HUDEP-2 (cell line): ENCODE measurements around the gene CENPX.
A peak's percentile ranks its signal among the peaks of the same experiment; 100 is the strongest.
"Not testable (repeated sequence)": the region's sequence is repeated elsewhere in the genome, so short reads cannot be mapped to it uniquely, and the experiment has no call there.

Source experiments
- DNase-seq, 76 experiments: peaks; one replicate each; lab custom pipeline; 2025; ENCODE audit not compliant: unreplicated experiment in 76 of 76; lab: John Stamatoyannopoulos, UW

CENPX gene

DNA sequence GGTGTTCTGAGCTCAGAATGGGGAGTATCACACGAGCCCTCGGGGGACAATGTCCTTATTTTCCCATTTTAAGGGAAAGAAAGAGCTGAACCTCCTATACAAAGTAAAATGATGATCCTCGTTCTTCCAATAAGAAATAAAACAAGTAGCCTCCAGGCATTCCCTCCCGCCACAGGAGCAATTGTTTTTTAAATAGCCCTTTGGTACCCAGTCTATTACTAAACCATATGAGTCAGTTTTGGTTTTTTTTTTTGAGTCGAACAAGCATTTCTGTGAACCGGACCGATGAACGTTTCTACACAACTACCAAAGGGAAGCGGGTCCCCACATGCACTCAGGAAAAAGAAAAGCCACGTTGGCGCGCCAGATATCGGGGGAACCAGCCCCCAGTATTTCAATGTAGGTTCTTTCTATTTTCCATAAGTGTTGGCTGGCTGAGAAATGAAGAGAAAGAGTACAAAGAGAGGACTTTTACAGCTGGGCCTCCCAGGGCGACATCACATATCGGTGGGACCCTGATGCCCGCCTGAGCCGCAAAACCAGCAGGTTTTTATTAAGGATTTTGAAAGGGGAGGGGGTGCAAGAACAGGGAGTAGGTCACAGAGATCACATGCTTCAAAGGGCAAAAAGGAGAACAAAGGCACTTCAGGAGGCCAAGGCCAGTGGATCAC is 18.6 kb upstream of the CENPX start:
- DNase-seq, result no peak

DNA sequence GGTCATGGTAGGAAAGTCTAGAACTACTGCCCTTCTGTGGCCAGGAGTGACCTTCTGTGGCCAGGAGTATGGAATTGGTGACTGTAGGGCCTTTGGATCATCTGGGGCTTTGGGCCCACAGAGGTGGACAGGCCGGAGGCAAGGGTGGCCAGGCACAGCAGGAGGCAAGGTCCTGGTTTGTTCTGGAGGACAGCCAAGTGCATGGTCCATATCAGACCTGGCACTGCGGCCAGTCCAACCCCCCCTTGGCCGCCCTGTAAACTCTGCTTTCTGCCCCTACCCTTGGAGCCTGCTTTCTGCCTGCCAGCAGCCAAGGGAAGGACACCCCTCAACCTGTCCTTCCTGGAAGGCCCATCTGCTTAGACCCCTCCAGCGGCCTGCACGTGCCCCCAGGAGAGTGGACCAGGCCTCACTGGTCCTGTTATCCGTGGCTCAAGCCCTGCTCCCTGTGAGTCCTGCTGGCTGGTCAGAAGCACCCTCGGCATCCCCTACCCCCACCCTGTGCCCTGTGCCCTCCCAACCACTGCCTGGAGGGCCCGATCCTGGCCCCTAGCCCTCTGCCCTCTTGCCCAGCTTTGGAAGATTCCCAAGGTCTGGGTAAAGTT is 17.1 kb upstream of the CENPX start:
- DNase-seq, result no peak

DNA sequence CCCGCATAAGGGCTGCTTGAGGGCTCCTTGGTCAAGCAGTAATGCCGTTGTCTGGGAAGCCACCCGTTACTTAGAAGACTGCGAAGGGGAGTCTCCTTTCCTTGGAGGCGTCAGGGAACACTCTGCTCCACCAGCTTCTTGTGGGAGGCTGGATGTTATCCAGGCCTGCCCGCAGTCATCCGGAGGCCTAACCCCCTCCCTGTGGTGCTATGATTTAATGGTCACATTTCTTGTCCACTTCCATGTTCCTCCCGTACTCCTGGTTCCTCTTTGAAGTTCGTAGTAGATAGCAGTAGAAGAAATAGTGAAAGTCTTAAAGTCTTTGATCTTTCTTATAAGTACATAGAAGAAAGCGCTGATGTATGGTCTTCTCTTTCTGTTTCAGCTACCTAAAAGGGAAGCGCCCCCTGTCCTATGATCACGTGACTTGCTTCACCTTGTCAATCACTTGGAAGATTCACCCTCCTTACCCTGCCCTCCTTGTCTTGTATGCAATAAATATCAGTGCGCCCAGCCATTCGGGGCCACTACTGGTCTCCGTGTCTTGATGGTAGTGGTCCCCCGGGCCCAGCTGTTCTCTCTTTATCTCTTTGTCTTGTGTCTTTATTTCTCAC is 16.2 kb upstream of the CENPX start:
- not testable (repeated sequence) for DNase-seq

DNA sequence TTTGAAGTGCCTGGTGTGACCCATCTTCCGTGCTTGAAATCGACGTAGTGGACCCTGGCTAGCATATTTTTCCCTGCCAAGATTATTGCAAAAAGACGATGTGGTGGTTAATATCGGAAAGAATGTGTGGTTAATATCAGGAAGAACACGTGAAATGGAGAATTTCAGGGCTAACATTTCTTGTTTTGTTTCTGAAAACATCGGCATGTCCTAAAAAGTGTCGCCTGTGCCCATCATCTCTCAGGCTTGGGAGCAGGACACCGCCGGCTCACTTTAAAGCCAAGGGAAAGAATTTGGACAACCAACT is 15.2 kb upstream of the CENPX start:
- DNase-seq, result no peak

DNA sequence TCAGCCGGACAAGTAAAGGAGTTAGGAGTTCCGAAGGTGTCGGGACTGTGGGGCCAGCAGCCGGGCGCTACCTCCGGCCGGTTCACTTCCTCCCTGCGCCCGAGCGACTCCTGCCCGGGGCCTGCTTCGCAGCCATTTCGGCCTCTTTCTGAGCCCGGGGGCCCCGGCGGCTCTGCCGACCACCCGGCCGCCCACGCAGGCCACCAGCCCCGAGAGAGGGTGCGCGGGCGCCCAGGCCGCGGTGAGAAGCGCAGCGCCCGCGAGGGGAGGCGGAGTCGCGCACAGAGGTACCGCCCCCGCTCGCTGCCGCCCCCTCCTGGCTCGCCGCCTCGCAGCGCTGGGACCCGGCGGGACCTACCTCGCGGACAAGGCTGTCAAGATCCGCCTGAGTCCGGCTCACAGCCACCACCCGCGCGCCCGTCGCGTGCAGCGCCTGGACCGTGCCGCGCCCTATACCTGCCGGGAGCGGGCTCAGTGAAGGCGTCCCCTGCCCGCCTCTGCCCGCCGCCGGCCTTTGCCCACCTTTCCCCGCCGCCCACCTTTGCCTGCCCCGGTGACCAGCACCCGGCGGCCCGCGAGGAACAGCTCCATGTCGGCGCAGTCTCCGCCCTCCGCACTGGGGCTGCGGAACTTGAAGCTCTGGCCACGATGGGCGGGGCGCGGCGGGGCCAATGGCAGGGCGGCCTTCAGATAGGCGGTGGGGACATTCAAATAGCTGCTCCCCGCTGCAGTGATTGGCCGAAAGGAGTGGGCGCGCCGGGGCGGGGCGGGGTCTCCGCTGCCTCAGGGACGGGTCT is 14.6 kb upstream of the CENPX start, which contains the start of gene DCXR:
Gene DCXR (minus strand): TSS at position 606 of the 797 bp plus-strand sequence. CDS start 15 bp downstream, at position 591.
- peak in 75 of 76 experiments; percentile 59 to 98 (median 93) for DNase-seq

DNA sequence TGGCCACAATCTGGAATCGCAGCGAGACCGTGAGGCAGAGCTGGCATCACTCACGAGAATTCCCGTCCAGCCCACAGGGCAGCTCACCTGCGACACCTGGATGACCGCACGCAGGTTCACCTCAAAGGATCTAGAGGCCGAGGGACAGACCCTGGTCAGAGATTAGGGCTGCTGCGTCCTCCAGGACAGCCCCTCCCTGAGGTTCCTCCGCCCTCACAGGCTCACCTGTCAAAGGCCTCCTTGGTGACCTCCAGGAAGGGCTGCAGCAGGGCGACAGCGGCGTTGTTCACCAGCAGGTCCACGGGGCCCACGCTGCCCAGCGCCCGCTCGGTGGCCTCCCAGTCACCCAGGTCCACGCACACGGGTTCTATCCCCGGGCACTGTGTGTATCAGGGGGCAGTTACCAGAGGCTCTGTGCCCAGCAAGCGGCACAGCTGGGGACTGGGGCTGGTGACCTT is 14.0 kb upstream of the CENPX start:
- no peak for DNase-seq

DNA sequence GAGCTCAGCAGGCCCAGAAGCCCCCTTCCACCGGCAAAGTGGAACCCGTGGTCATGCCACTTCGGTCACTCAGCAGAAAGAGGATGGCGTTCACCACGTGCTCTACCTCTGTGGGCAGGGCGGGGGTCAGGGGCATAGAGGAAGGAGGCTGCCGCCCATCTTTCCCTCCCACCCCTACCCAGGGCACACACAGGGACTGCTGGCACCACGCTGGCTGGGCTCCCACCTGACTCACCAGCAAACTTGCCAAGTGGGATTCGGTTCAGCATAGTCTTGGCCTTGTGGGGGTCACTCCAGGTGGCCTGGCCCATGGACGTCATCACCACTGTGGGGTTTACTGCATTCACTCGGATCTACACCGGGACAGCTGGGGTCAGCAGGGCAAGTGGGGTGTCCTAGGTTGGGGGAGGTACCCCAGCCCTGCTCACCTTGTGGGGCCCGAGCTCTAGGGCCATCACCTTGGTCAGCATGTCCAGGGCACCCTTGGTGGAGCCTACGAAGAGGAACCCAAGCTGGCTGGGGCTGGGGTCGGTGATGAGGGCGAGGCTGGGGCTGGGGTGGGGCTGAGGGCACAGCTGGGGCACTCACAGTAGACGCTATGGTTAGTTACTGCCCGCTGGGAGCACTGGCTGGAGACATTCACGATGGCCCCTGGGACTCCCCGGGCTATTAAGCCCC is 13.4 kb upstream of the CENPX start:
- no peak for DNase-seq

DNA sequence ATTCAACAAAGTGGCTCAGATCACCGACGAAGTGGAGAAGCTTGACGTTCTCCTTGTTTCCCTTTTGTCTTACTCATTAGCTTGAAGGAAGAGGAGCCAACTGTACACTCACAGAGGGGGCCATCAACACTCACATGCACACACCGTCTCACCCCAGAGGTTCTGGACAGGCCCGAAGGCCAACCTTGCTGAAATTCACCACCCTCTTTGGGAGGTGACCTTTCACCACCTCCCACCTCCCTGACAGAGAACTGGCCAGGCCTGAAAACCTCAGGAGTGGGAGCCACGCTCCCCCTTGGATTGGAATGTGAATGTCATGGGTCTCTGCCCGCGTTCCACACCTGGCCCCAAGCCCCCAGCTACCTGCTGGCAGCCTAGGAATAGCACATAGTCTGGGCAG is 12.8 kb upstream of the CENPX start:
- no peak for DNase-seq

DNA sequence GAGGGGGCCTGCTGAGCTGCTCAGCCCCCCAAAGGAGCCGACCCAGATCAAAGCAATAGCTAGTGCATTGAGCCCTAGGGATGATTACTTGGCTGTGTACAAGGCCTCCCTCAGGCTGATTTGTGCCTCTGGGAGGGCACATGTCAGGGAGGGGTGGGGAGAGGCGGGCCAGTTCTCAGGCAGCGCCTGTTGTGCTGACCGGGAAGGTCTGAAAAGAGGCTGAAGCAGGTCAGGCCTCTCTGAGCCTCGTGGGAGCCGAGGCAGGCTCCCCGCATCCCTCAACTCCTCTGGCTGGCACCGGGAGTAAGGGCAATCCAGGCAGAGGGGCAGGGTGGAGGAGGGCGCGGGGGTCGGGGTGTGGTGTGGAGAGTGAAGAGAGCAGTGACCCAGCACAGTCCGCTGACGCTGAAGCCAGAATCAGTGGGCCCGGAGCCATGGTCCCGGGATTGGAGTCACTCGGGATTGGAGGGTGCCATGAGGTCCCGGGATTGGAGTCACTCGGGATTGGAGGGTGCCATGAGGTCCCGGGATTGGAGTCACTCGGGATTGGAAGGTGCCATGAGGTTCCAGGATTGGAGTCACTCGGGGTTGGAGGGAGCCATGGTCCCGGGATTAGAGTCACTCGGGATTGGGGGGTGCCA is 11.8 kb upstream of the CENPX start:
- DNase-seq, result no peak

DNA sequence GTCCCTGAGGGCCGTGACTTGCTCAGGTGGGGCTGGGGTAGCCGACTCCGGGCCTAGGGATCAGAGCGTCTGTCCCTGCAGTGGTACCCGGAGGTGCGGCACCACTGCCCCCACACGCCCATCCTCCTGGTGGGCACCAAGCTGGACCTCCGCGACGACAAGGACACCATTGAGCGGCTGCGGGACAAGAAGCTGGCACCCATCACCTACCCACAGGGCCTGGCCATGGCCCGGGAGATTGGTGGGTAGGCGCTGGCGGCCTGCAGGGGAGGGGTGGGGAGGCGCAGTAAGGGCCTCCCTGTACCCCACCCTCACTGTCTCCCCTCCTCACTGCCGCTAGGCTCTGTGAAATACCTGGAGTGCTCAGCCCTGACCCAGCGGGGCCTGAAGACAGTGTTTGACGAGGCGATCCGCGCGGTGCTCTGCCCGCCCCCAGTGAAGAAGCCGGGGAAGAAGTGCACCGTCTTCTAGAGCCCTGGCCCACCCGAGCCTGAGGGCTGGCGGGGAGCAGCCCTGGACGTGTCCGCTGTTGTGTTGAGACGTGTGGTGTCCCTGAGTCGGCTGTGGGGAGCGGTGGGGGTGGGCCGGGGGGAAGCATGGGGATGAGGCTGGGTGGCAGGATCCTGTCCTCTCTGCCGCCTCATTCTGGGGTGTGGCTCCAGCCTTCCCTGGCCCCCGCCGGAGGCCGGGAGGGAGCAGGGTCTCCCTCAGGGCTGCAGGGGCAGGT is 10.8 kb upstream of the CENPX start:
- no peak for DNase-seq

DNA sequence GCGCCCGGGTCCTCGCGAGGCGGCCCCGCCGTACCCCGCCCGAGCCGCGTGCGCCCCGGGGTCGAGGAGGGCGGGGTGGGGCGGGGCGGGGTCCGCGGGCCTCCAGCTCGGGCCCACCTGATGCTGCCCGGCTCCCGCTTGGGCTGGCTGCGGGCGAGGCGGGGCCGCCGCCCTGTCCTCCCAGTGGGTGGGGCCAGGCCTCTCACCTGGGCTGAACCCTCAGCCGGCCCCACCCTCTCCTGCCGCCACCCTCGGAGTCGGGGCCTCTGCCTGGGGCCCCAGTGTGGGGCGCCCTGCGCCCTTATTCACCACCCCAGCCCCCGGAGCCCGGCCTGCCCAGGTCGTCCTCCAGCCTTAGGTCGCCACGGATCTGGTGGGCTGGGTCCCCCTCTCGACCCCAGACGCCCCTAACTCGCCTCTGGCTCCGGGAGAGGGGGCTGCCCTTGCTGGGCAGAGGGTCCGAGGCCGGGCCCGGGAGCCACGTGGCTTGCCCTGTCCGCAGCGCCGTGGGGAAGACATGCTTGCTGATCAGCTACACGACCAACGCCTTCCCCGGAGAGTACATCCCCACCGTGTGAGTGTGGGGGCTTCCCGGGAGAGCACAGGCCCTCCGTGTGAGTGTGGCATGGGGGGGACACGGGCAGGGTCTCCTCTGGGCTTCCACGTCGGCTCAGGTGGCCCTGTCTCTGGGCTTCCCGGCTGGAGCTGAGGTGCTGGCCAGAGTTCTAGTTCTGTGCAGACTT is 9.4 kb upstream of the CENPX start:
- DNase-seq, result peak in 5 of 76 experiments; percentile 9 to 16 (median 13)

DNA sequence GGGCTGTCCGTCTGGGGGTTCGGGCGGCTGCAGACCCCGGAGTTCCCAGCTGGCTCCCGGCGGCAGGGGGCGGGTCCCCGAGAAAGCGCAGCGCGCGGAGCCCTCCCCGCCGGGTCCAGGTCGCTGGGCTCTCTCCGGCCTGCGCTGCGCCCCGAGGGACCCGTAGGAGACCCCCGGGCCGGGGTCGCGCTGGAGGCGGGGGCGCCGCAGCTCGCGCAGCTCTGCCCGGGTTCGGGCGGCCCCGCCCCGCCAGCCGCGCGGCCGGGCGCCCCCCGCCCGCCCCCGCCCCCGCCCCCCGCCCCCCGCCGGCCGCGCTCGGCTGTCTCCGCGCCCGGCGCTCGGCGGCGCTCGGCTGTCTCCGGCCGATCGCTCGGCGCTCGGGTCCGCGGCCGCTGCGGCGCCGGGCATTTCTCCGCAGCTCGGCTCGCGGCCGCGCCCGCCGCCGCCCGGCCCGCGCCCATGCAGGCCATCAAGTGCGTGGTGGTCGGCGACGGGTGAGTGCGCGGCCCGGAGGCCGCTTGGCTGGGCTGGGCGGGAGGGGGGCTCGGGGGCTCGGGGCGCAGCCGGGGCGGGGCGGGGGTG is 8.7 kb upstream of the CENPX start, which contains the start of gene RAC3:
Gene RAC3 (plus strand): TSS at position 376 of the 582 bp plus-strand sequence. CDS start 84 bp downstream, at position 460.
- peak in 2 of 76 experiments; percentile 17 to 50 for DNase-seq

DNA sequence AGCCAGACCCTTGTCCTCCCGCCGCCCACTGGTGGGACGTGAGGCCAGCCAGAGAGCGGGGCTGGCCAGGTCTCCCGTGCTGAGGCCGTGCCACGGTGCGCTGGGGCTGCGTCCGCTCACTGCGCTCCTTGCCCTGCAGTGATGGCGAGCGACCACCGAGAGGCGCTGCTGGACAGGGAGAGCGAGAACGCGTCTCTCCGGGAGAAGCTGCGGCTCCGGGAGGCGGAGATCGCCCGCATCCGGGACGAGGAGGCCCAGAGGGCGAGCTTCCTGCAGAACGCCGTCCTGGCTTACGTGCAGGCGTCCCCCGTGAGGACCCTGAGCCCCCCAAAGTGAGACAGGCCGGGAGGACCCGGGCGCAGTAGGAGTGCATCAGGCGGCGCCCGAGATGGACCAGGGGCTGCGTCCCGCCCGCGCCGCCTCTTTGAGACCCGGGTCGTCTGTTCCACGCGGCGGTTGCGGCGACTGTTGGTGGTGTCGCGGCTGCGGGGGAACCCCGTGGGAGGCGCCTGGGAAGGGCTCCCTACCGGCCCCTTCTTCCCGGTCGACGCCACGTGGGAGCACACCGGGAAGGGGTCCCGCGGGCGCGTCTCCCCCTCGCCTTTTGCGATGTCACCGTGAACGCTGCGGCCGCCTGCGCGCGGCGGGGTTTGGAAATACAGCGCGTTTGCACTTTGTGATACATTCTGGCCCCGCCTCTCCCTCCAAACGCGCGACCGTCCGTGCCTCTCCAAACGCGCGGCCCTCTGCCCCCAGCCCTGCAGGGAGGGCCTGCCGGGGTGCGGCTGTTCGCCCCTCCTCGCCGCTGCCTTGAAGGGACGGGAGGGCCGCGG is 8.0 kb upstream of the CENPX start:
- DNase-seq, result peak in 73 of 76 experiments; percentile 12 to 87 (median 68)

DNA sequence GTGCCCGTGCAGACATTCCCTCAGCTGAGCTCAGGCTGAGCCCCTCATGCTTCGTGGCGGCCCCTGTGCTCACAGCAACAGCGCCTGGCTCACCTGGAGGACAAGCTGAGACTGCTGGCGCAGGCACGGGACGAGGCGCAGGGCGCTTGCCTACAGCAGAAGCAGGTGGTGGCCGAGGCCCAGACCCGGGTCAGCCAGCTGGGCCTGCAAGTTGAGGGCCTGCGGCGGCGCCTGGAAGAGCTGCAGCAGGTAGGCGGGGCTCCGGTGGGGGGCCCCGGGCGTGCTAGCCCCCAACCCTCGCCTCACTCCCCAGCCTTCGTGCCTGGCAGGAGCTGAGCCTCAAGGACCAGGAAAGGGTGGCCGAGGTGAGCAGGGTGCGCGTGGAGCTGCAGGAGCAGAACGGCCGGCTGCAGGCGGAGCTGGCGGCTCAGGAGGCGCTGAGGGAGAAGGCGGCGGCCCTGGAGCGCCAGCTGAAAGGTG is 7.4 kb upstream of the CENPX start:
- DNase-seq, result no peak

DNA sequence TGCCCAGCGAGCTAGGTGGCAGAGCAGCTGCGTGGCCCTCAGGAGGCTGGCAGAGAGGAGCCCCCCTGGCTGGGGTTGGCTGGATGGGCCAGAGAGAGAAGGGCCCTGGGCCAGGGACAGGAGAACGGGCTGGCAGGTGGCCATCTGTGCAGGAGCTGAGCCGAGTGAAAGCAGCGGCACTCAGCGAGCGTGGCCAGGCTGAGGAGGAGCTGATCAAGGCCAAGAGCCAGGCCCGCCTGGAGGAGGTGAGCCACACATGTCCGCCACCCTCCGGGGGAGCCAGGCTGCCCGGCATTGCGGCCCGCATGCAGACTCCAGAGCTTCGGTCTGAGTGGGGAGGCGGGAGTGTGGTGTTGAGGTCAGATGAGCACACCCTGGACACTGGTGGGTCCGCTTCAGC is 6.7 kb upstream of the CENPX start:
- no peak for DNase-seq

DNA sequence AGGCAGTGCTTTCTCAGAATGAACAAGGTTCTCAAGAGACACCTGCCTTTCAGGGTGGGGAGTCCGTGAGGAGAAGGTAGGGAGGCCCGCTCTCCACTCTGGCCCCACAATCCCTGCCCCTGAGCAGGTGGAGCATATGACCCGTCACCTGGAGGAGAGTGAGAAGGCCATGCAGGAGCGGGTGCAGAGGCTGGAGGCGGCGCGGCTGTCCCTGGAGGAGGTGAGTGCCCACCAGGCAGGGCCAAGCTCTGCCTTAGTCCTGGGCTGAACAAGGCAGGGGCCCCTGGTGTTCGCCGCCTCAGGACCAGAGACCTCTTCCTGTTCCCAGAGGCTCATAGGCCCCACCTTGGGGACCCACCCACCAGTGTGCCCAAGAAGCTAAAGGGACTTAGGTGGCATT is 6.3 kb upstream of the CENPX start:
- no peak for DNase-seq

DNA sequence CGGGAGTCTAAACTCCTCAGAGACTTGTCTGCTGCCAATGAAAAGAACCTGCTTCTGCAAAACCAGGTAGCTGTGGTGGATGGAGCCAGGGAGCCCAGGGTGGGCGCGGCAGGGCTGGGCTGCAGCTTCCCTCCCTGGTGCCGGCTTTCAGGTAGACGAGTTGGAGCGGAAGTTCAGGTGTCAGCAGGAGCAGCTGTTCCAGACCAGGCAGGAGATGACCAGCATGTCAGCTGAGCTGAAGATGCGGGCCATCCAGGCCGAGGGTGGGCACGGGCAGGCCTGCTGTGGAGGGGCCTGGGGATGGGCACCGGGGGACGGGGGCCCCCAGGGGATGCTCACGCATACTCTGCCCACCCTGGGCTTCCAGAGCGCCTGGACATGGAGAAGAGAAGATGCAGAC is 5.6 kb upstream of the CENPX start:
- no peak for DNase-seq
